Measurements from ENCODE around the gene TRIL. TPM values are rescaled to one million over a fixed set of nuclear protein-coding genes. Genes with fewer than 3 reads are reported as not detected.

TRIL gene
- total and polyA plus RNA-seq, 2 donors (not counting 1 experiment from before 2014, with no cell fraction given) = not detected

GRCh38 chr7:28992798-28993197 lies 34.7 kb upstream of the TRIL start:
- no peaks in the 10 kb centered on the region for H3K79me2 ChIP-seq (ENCODE audit: control insufficient read depth, insufficient read depth, low read length)
- no peak overlapping the region for H3K4me2 ChIP-seq (replicated peaks; ENCODE audit: low read depth, low read length, poor library complexity, severe bottlenecking)
- H3K4me1 ChIP-seq (ENCODE audit: control insufficient read depth in 2 of 2, insufficient read depth in 2 of 2, low read length in 2 of 2) = no peaks in the 10 kb centered on the region
- H3K9me3 ChIP-seq (ENCODE audit: control extremely low read depth in 1 of 3, control insufficient read depth in 2 of 3, insufficient read depth in 1 of 3, low read length in 2 of 3) = no peaks in the 10 kb centered on the region
- no peak for ATAC-seq (ENCODE audit: low read depth)
- H3K27ac ChIP-seq (ENCODE audit: low read length in 2 of 2) = no peak overlapping the region
- Mint-ChIP-seq H3K4me3 (no peak overlapping the region), H3K27me3 (peaks cover 21% of the 10 kb centered on the region), H3K27ac (no peak overlapping the region), H3K9me3 (ENCODE audit: insufficient read depth) (no peaks in the 10 kb centered on the region), H3K4me1 (no peaks in the 10 kb centered on the region)
- H2AFZ ChIP-seq (ENCODE audit: insufficient read depth, low read depth, low read length, poor library complexity, severe bottlenecking) = no peak overlapping the region
- no peaks in the 10 kb centered on the region for H4K20me1 ChIP-seq (ENCODE audit: control insufficient read depth, insufficient read depth, low read length, poor library complexity, severe bottlenecking)
- intact Hi-C loops (cut with micrococcal nuclease) = no loop called here
- no peak overlapping the region for H3K4me3 ChIP-seq (ENCODE audit: control extremely low read depth in 1 of 5, extremely low read depth in 1 of 5, insufficient read depth in 1 of 5, low read depth in 2 of 5, low read length in 4 of 5)
- H3K36me3 ChIP-seq (replicated peaks in 1 of 2; ENCODE audit: control extremely low read depth in 1 of 2, control insufficient read depth in 1 of 2, extremely low read depth in 1 of 2, insufficient read depth in 2 of 2, low read length in 1 of 2) = no peaks in the 10 kb centered on the region
- no peak for DNase-seq
- ChIA-PET POLR2A (no interaction called here), CTCF (no interaction called here)
- peaks cover 0 to 3% (median 0%) of the 10 kb centered on the region in 4 experiments for H3K27me3 ChIP-seq (replicated peaks in 1 of 4; ENCODE audit: control extremely low read depth in 1 of 4, control insufficient read depth in 3 of 4, insufficient read depth in 4 of 4, low read length in 3 of 4)
- WGBS (ENCODE audit: insufficient coverage) = 100% methylated on average over 1 of the region's 1 CpG
- H3K9ac ChIP-seq (ENCODE audit: low read length) = no peak overlapping the region
- no peak for TF ChIP-seq CTCF (IDR thresholded peaks at IDR 0.05)
- no peak for TF ChIP-seq EZH2 (IDR thresholded peaks at IDR 0.05; ENCODE audit: borderline replicate concordance, insufficient read depth, low read depth, low read length, poor library complexity, severe bottlenecking)

- no peak overlapping the region for H3K4me3 Mint-ChIP-seq
- ChIA-PET CTCF (no interaction called here), POLR2A (no interaction called here)
- no peak overlapping the region for H3K4me2 ChIP-seq (replicated peaks; ENCODE audit: low read depth, low read length, poor library complexity, severe bottlenecking)
- WGBS (ENCODE audit: insufficient coverage) = no CpG with 5 or more reads among the region's 11 CpGs
- H3K27me3 Mint-ChIP-seq = peaks cover 37% of the 10 kb centered on the region
- H3K4me3 ChIP-seq (ENCODE audit: control extremely low read depth in 1 of 5, extremely low read depth in 1 of 5, insufficient read depth in 1 of 5, low read depth in 2 of 5, low read length in 4 of 5) = no peak overlapping the region
- TF ChIP-seq EZH2 (IDR thresholded peaks at IDR 0.05; ENCODE audit: borderline replicate concordance, insufficient read depth, low read depth, low read length, poor library complexity, severe bottlenecking) (no peak), CTCF (IDR thresholded peaks at IDR 0.05) (no peak)
- no peaks in the 10 kb centered on the region for H3K9me3 Mint-ChIP-seq (ENCODE audit: insufficient read depth)
- H2AFZ ChIP-seq (ENCODE audit: insufficient read depth, low read depth, low read length, poor library complexity, severe bottlenecking) = no peak overlapping the region
- intact Hi-C loops (cut with micrococcal nuclease) = no loop called here
- no peak overlapping the region for H3K27ac ChIP-seq (ENCODE audit: low read length in 2 of 2)
- no peak overlapping the region for H3K27ac Mint-ChIP-seq
- H3K4me1 ChIP-seq (ENCODE audit: control insufficient read depth in 2 of 2, insufficient read depth in 2 of 2, low read length in 2 of 2) = no peaks in the 10 kb centered on the region
- no peaks in the 10 kb centered on the region for H3K27me3 ChIP-seq (replicated peaks in 1 of 4; ENCODE audit: control extremely low read depth in 1 of 4, control insufficient read depth in 3 of 4, insufficient read depth in 4 of 4, low read length in 3 of 4)
- no peak for ATAC-seq (ENCODE audit: low read depth)
- no peaks in the 10 kb centered on the region for H3K79me2 ChIP-seq (ENCODE audit: control insufficient read depth, insufficient read depth, low read length)
- no peaks in the 10 kb centered on the region for H3K4me1 Mint-ChIP-seq
- no peaks in the 10 kb centered on the region for H3K36me3 ChIP-seq (replicated peaks in 1 of 2; ENCODE audit: control extremely low read depth in 1 of 2, control insufficient read depth in 1 of 2, extremely low read depth in 1 of 2, insufficient read depth in 2 of 2, low read length in 1 of 2)
- DNase-seq = no peak
- no peaks in the 10 kb centered on the region for H3K9me3 ChIP-seq (ENCODE audit: control extremely low read depth in 1 of 3, control insufficient read depth in 2 of 3, insufficient read depth in 1 of 3, low read length in 2 of 3)
- no peaks in the 10 kb centered on the region for H4K20me1 ChIP-seq (ENCODE audit: control insufficient read depth, insufficient read depth, low read length, poor library complexity, severe bottlenecking)
- H3K9ac ChIP-seq (ENCODE audit: low read length) = no peak overlapping the region
These were observed 32.2 kb upstream of the TRIL start for GRCh38 chr7:28990200-28990960.

All from B cell (primary cell).